HG03039 (cell line): ENCODE results near the gene ASPSCR1.
"Not testable (repeated sequence)": the region's sequence is repeated elsewhere in the genome, so short reads cannot be mapped to it uniquely, and the experiment has no call there.

Source experiments
- ATAC-seq: cut with Tn5 transposase; IDR thresholded peaks from one replicate; pipeline ENCODE4 v1.9.1; 2021; ENCODE audit warnings: mild to moderate bottlenecking, moderate library complexity; ENCODE audit not compliant: unreplicated experiment

ASPSCR1 gene

DNA sequence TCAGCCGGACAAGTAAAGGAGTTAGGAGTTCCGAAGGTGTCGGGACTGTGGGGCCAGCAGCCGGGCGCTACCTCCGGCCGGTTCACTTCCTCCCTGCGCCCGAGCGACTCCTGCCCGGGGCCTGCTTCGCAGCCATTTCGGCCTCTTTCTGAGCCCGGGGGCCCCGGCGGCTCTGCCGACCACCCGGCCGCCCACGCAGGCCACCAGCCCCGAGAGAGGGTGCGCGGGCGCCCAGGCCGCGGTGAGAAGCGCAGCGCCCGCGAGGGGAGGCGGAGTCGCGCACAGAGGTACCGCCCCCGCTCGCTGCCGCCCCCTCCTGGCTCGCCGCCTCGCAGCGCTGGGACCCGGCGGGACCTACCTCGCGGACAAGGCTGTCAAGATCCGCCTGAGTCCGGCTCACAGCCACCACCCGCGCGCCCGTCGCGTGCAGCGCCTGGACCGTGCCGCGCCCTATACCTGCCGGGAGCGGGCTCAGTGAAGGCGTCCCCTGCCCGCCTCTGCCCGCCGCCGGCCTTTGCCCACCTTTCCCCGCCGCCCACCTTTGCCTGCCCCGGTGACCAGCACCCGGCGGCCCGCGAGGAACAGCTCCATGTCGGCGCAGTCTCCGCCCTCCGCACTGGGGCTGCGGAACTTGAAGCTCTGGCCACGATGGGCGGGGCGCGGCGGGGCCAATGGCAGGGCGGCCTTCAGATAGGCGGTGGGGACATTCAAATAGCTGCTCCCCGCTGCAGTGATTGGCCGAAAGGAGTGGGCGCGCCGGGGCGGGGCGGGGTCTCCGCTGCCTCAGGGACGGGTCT, 59.9 kb downstream of the ASPSCR1 start, which contains the start of gene DCXR:
Gene DCXR, minus strand, starts transcription at position 606 of the 797 bp plus-strand sequence. Its CDS starts 15 bp downstream, at position 591.
- ATAC-seq = peak; percentile 71

DNA sequence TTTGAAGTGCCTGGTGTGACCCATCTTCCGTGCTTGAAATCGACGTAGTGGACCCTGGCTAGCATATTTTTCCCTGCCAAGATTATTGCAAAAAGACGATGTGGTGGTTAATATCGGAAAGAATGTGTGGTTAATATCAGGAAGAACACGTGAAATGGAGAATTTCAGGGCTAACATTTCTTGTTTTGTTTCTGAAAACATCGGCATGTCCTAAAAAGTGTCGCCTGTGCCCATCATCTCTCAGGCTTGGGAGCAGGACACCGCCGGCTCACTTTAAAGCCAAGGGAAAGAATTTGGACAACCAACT, 60.4 kb downstream of the ASPSCR1 start:
- ATAC-seq = no peak

DNA sequence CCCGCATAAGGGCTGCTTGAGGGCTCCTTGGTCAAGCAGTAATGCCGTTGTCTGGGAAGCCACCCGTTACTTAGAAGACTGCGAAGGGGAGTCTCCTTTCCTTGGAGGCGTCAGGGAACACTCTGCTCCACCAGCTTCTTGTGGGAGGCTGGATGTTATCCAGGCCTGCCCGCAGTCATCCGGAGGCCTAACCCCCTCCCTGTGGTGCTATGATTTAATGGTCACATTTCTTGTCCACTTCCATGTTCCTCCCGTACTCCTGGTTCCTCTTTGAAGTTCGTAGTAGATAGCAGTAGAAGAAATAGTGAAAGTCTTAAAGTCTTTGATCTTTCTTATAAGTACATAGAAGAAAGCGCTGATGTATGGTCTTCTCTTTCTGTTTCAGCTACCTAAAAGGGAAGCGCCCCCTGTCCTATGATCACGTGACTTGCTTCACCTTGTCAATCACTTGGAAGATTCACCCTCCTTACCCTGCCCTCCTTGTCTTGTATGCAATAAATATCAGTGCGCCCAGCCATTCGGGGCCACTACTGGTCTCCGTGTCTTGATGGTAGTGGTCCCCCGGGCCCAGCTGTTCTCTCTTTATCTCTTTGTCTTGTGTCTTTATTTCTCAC, 61.5 kb downstream of the ASPSCR1 start:
- ATAC-seq = not testable (repeated sequence)

DNA sequence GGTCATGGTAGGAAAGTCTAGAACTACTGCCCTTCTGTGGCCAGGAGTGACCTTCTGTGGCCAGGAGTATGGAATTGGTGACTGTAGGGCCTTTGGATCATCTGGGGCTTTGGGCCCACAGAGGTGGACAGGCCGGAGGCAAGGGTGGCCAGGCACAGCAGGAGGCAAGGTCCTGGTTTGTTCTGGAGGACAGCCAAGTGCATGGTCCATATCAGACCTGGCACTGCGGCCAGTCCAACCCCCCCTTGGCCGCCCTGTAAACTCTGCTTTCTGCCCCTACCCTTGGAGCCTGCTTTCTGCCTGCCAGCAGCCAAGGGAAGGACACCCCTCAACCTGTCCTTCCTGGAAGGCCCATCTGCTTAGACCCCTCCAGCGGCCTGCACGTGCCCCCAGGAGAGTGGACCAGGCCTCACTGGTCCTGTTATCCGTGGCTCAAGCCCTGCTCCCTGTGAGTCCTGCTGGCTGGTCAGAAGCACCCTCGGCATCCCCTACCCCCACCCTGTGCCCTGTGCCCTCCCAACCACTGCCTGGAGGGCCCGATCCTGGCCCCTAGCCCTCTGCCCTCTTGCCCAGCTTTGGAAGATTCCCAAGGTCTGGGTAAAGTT, 62.4 kb downstream of the ASPSCR1 start:
- no peak for ATAC-seq

GRCh38 chr17:82041144-82041814, 63.9 kb downstream of the ASPSCR1 start:
- no peak for ATAC-seq

DNA sequence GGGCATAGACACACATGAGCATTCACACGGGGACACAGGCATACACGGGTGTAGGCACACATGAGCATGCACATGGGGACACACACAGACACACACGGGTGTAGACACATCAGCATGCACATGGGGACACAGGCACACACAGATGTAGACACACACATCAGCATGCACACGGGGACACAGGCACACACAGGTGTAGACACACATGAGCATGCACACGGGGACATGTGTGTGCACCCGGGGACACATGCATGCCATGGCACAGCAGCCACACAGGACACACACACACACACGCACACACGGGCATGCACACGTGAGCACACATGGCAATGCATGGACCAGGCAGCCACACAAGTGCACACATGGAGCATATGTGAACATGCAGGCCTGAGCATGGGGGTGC, 65.2 kb downstream of the ASPSCR1 start:
- ATAC-seq = no peak

- no peak for ATAC-seq
Observed at GRCh38 chr17:82043507-82043906, 66.1 kb downstream of the ASPSCR1 start.

DNA sequence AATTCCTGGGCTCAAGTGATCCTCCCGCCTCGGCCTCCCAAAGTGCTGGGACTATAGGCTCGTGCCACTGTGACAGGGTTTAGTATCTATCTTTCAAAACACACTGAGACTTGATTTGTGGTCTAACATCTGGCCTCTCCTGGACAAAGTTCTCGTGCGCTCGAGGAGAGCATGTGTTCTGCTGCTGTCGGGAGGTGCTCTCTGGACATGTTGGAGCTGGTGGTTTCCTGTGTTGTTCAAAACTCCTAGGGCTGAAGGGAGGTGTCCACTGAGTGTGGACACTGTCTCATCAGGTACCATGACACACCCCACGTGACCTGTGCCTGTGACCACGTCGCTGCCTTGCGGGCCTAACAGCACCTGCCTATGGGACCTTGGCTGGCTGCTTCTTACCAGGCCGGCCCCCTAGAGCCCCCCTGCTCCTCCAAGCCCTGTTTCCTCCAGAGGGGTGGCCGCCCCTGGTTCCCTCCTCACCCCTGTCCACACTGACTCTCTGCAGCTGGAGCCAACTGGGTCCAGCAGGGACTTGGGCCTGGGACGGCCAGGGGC, 68.6 kb downstream of the ASPSCR1 start:
- no peak for ATAC-seq

DNA sequence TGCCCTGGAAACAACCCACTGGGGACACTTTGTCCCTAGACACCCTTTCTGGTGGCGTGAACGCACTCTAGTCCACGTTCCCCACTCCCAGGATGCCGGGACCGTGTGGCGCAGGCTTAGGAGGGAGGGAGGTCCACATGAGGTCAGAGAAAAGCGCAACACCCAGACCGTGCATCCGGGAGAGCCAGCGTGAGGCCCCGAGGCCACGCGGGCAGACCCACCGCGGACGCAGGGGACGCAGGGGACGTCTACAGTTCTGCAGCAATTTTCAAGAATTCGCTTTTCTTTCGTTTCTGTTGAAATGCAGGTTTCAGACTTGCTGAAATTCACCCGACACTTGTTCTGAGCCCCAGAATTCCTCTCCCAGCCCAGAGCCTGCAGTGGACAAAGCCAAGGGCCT, 69.5 kb downstream of the ASPSCR1 start:
- ATAC-seq = no peak

DNA sequence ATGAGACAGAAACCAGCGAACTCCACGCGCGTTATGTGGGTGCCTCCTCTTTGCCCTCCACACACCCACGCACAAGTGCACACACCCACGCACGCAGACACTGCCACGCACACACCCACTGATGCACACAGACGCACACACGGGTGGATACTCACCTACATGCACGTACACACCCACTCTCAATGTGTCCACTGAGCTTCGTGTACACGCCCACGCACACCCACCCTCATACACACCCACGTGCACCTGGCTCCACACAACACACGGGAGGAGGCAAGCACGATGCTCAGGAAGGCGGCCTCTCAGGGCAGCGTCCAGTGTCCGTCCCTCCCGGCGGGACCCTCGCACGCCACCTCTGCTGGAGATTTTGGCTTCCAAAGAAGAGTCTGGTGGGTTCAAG, 70.0 kb downstream of the ASPSCR1 start:
- ATAC-seq = no peak

GRCh38 chr17:82047914-82048570, 70.6 kb downstream of the ASPSCR1 start:
- ATAC-seq = no peak

GRCh38 chr17:82048571-82048971, 71.1 kb downstream of the ASPSCR1 start:
- ATAC-seq = no peak

GRCh38 chr17:82049106-82049505, 71.7 kb downstream of the ASPSCR1 start:
- ATAC-seq = no peak

- ATAC-seq = no peak
Observed at GRCh38 chr17:82049521-82049971, 72.1 kb downstream of the ASPSCR1 start.

DNA sequence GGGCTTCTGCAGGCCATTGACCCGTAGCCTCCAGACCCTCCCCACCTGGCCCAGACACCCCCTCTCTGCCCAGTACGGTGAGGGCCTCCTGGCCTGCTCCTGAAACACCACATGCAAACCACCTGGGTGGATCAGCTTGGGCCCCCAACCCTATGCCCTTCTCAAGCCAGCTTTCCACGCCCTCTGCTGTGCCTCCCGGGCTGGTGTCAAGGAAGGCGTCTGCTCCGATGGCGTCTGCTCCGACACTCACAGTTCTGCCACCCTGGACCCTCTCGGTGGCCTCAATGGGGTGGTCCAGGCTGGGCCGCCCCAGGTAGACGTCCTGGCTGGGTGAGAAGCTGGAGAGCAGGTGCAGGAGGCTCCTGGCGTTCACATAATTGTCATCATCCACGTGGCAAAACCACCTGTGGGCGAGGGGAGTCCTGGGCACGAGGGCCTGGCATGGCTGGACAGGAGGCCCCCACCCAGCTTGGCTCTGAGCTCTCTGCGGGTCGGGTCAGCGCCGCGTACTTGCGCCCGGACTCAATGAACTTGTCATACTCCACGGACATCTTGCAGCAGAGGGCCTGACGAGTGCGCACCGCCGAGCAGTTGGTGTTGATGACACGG, 72.8 kb downstream of the ASPSCR1 start:
- ATAC-seq = no peak

DNA sequence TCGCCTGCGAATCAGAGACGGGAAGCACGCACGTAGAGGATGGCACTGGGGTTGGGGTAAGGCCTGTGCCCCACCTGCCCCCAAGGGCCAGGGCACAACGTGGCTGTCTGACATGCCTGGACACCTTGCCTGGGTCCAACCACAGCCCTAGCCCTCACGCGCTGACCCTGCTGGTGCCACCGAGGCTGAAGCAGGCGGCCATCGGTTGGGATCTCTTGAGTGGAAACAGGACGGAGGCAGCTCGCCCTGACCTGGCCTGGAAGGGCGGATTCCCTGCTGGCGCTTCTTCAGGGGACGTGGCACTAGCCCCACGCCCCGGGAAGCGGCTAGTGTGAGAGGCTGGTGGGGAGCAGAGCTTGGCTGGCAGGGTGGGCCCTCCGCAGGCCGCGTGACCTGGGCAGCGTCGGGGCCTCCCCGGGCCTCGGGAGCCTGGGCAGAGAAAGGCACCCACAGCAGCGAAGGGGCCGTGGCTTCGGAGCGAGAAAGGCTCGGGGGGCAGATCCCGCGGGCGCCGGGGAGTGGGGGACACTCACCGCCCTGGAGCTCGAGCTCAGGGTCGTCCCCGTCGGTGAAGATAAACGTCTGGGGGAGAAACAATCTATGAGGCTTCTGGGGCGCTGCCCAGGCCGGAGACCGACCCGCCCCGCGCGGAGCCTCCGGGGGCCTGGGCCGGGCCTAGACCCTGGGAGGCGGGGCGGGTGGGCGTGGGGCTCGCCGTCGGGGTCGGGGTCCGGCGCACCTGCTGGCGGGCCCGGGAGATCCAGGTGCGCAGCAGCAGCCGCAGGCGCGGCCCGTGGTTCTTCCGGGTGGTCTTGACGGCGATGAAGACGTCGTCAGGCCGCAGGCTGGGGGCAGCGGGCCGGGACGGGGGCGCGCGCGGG, 73.6 kb downstream of the ASPSCR1 start:
- ATAC-seq = no peak

DNA sequence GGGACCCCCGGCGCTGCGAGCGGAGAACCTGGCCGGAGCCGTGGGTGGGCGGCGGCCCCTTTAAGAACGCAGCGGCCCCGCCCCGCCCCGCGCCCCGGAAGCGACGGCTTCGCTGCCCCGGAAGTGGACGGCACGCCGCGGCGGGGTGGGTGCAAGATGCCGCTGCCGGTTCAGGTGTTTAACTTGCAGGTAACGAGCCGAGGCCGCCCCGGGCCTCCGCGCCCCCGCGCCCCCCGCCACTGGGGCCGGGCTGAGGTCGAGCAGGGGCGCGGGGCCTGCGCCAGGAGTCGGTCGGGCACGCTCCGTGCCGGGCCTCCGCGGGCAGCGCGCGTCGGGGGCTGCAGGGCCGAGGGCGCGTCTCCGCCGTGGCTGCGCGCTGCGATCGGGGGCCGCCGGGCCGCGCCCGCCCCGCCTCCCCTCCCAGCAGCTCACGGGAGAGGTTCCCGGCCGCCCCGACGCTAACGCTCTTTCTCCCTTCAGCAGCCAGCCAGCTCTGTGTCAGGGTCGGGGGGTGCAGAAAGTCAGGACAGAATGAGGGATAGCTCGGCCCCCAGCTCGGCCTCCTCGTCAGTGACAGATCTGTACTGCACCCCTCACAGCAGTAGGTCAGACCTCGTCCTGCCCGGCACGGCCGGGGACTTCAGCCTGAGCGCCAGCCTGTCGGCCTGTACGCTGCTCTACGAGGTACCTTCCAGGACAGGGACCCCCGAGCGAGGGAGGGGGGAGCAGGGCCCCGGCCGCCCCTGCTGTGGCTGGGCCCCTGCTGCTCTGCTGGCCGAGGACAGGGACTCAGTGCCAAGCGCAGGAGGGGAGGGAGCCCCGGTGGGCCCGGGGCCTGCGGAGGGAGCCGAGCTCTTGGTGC, 74.6 kb downstream of the ASPSCR1 start, which contains the start of the genes GPS1 and RFNG:
Gene GPS1, plus strand, starts transcription at position 123 of the 862 bp plus-strand sequence. Its CDS starts 34 bp downstream, at position 157.
Gene RFNG, minus strand, starts transcription at position 36 of the 862 bp plus-strand sequence. CDS start 45 bp downstream, outside the sequence.
- no peak for ATAC-seq

DNA sequence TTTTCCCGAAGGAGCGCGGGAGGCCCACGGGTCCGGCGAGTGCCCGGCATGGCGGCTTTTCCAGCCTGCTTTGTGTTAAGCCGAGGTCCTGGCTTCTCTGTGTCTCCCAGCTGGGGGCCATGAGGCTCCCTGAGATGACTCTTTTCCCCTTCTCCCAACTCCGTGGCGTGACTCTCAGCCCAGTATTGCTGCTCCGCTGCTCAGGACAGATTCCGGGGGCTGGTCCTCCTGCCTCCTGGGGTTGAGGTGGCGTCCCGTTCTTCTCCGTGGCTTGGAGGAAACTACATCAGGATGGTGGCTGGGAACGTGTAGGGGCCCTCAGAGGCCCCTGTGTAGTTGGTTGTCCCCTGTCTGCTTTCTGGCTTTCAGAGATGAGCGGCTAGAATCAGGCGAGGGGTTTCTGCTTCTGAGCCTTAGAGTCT, 75.2 kb downstream of the ASPSCR1 start:
- no peak for ATAC-seq
